NCI-H510A treated with DMSO at 0.1 percent for 48 hours (cell line): ENCODE results near the gene PSMB11.

Experiments
- DNase-seq: peaks from one replicate; lab custom pipeline; 2025; lab: John Stamatoyannopoulos, UW

The PSMB11 gene

GRCh38 chr14:23044840-23045239, 2.8 kb downstream of the PSMB11 start:
- no peak for DNase-seq

GRCh38 chr14:23045419-23046357, 3.7 kb downstream of the PSMB11 start:
- DNase-seq: no peak

GRCh38 chr14:23047034-23047634, 5.1 kb downstream of the PSMB11 start:
- no peak for DNase-seq

- no peak for DNase-seq
Observed at GRCh38 chr14:23047751-23048693, 6.0 kb downstream of the PSMB11 start.

GRCh38 chr14:23049011-23049410, 7.0 kb downstream of the PSMB11 start:
- no peak for DNase-seq

GRCh38 chr14:23051141-23052057, 9.4 kb downstream of the PSMB11 start:
- no peak for DNase-seq

- DNase-seq: no peak
Observed at GRCh38 chr14:23052182-23052623, 10.2 kb downstream of the PSMB11 start.

GRCh38 chr14:23052671-23053070, 10.7 kb downstream of the PSMB11 start:
- DNase-seq: no peak

- DNase-seq: no peak
Observed at GRCh38 chr14:23053426-23053825, 11.4 kb downstream of the PSMB11 start.

- DNase-seq: no peak
Observed at GRCh38 chr14:23054000-23054811, 12.2 kb downstream of the PSMB11 start.

GRCh38 chr14:23055147-23055550, 13.1 kb downstream of the PSMB11 start:
- no peak for DNase-seq

GRCh38 chr14:23055621-23056144, 13.7 kb downstream of the PSMB11 start:
- no peak for DNase-seq

- DNase-seq: no peak
Observed at GRCh38 chr14:23056145-23056955, 14.3 kb downstream of the PSMB11 start.

GRCh38 chr14:23056956-23057756, 15.1 kb downstream of the PSMB11 start, which contains the start of gene CDH24:
CDH24 (minus strand) TSS chr14:23057520; CDS start chr14:23055733, 1,787 bp downstream.
- no peak for DNase-seq

- no peak for DNase-seq
Observed at GRCh38 chr14:23057757-23058653, 16.0 kb downstream of the PSMB11 start.

- no peak for DNase-seq
Observed at GRCh38 chr14:23058654-23059504, 16.9 kb downstream of the PSMB11 start.
